ENCODE data around the gene CTTNBP2NL.

- TF ChIP-seq CTCF (IDR thresholded peaks at IDR 0.05) = no peak
- TF ChIP-seq POLR2A (IDR thresholded peaks at IDR 0.05) = no peak
Observed at GRCh38 chr1:112386731-112387346, 9.2 kb upstream of the CTTNBP2NL start.
